ENCODE measurements around the gene CDKN1A.

The CDKN1A gene

DNA sequence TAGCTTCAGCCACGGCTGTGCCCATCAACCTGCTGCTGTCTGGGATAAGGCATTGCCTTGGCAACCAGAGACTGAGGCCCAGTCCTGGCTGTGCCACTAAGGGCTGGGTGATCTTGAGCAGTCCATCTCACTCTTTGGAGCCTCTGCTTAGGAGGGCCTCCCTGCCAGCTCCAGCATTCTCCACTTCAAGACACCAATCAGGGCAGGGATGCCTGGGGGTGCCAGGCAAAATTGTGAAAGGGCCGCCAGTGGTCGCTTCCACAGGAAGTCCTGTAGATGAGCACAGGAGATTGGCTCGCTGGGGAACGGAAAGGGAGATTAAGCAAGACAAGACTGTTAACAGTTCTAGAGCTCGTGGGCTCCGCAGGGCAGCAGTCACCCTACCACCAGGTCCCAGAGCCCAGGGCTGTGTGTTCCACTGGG lies 19.0 kb downstream of the CDKN1A start, which contains the start of gene RAB44:
Gene RAB44 (plus strand): TSS at position 346 of the 423 bp plus-strand sequence. CDS start 6,410 bp downstream, outside the sequence.
- no peaks in the 10 kb centered on the region for H3K9me3 ChIP-seq (ENCODE audit: control insufficient read depth, insufficient read depth, low read depth, low read length)
- no peaks in the 10 kb centered on the region for H3K36me3 ChIP-seq (ENCODE audit: control insufficient read depth in 2 of 2, insufficient read depth in 1 of 2, low read length in 2 of 2)
- H3K4me1 ChIP-seq (ENCODE audit: control insufficient read depth, insufficient read depth, low read length), result no peaks in the 10 kb centered on the region
- POLR2A ChIA-PET, result interaction anchor here (0.5 kb wide), 1 partner anchor 35 kb away, joined by 3 read pairs; no protein-coding TSS in a partner anchor
- TF ChIP-seq, protein P1, sequence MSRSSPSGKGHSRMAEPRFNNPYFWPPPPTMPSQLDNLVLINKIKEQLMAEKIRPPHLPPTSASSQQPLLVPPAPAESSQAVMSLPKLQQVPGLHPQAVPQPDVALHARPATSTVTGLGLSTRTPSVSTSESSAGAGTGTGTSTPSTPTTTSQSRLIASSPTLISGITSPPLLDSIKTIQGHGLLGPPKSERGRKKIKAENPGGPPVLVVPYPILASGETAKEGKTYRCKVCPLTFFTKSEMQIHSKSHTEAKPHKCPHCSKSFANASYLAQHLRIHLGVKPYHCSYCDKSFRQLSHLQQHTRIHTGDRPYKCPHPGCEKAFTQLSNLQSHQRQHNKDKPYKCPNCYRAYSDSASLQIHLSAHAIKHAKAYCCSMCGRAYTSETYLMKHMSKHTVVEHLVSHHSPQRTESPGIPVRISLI (tag by site-specific recombination; IDR thresholded peaks at IDR 0.05), result no peak
- TF ChIP-seq, protein P2, sequence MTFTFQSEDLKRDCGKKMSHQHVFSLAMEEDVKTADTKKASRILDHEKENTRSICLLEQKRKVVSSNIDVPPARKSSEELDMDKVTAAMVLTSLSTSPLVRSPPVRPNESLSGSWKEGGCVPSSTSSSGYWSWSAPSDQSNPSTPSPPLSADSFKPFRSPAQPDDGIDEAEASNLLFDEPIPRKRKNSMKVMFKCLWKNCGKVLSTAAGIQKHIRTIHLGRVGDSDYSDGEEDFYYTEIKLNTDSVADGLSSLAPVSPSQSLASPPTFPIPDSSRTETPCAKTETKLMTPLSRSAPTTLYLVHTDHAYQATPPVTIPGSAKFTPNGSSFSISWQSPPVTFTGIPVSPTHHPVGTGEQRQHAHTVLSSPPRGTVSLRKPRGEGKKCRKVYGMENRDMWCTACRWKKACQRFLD (tag by site-specific recombination; IDR thresholded peaks at IDR 0.05), result no peak
- no peak for TF ChIP-seq EGR2 (tag by site-specific recombination; IDR thresholded peaks at IDR 0.05; ENCODE audit: low read depth)
- no peak for TF ChIP-seq WT1 (tag by site-specific recombination; IDR thresholded peaks at IDR 0.05)
- TF ChIP-seq, protein P3, sequence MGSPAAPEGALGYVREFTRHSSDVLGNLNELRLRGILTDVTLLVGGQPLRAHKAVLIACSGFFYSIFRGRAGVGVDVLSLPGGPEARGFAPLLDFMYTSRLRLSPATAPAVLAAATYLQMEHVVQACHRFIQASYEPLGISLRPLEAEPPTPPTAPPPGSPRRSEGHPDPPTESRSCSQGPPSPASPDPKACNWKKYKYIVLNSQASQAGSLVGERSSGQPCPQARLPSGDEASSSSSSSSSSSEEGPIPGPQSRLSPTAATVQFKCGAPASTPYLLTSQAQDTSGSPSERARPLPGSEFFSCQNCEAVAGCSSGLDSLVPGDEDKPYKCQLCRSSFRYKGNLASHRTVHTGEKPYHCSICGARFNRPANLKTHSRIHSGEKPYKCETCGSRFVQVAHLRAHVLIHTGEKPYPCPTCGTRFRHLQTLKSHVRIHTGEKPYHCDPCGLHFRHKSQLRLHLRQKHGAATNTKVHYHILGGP (tag by site-specific recombination; IDR thresholded peaks at IDR 0.05), result no peak
- TF ChIP-seq, protein P4, sequence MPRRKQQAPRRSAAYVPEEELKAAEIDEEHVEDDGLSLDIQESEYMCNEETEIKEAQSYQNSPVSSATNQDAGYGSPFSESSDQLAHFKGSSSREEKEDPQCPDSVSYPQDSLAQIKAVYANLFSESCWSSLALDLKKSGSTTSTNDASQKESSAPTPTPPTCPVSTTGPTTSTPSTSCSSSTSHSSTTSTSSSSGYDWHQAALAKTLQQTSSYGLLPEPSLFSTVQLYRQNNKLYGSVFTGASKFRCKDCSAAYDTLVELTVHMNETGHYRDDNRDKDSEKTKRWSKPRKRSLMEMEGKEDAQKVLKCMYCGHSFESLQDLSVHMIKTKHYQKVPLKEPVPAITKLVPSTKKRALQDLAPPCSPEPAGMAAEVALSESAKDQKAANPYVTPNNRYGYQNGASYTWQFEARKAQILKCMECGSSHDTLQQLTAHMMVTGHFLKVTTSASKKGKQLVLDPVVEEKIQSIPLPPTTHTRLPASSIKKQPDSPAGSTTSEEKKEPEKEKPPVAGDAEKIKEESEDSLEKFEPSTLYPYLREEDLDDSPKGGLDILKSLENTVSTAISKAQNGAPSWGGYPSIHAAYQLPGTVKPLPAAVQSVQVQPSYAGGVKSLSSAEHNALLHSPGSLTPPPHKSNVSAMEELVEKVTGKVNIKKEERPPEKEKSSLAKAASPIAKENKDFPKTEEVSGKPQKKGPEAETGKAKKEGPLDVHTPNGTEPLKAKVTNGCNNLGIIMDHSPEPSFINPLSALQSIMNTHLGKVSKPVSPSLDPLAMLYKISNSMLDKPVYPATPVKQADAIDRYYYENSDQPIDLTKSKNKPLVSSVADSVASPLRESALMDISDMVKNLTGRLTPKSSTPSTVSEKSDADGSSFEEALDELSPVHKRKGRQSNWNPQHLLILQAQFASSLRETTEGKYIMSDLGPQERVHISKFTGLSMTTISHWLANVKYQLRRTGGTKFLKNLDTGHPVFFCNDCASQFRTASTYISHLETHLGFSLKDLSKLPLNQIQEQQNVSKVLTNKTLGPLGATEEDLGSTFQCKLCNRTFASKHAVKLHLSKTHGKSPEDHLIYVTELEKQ (tag by site-specific recombination; IDR thresholded peaks at IDR 0.05; ENCODE audit: borderline replicate concordance), result no peak
- TF ChIP-seq ZSCAN16 (tag by site-specific recombination; IDR thresholded peaks at IDR 0.05), result no peak
- H3K27ac ChIP-seq (ENCODE audit: extremely low read depth, low read depth, low read length), result no peak within 1 kb of the TSS
- CTCF ChIA-PET, result interaction anchor here (0.9 to 1.2 kb wide), 2 partner anchors 14 to 74 kb away, joined by 3 to 4 read pairs; no protein-coding TSS in a partner anchor
- no peak within 1 kb of the TSS for H3K4me3 ChIP-seq (ENCODE audit: low read depth, low read length)

DNA sequence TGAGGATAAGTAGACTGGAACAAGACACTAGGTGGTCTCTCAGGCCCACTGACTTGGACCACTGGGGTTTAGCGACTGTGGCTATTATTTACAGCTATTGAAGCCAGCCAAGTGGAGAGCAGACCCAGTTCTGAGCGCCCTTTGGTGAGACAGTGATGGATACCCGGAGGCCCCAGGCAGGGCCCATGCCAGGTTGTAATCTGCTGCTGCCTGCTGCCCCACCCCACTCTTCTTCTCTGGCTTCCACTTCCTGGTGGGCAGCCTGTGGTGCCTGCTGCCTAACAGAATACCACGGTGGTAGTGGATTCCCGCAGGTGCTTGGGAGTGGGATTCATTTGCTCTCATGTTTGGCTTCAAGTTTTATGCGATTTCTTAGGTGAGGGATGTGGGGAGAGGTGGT lies 19.7 kb downstream of the CDKN1A start:
- TF ChIP-seq ZNF670 (tag by site-specific recombination; IDR thresholded peaks at IDR 0.05; ENCODE audit: low read depth) (no peak), ZNF19 (tag by site-specific recombination; IDR thresholded peaks at IDR 0.05; ENCODE audit: low read depth) (no peak), ZNF776 (tag by site-specific recombination; IDR thresholded peaks at IDR 0.05; ENCODE audit: borderline replicate concordance) (no peak)
- TF ChIP-seq, protein P5, sequence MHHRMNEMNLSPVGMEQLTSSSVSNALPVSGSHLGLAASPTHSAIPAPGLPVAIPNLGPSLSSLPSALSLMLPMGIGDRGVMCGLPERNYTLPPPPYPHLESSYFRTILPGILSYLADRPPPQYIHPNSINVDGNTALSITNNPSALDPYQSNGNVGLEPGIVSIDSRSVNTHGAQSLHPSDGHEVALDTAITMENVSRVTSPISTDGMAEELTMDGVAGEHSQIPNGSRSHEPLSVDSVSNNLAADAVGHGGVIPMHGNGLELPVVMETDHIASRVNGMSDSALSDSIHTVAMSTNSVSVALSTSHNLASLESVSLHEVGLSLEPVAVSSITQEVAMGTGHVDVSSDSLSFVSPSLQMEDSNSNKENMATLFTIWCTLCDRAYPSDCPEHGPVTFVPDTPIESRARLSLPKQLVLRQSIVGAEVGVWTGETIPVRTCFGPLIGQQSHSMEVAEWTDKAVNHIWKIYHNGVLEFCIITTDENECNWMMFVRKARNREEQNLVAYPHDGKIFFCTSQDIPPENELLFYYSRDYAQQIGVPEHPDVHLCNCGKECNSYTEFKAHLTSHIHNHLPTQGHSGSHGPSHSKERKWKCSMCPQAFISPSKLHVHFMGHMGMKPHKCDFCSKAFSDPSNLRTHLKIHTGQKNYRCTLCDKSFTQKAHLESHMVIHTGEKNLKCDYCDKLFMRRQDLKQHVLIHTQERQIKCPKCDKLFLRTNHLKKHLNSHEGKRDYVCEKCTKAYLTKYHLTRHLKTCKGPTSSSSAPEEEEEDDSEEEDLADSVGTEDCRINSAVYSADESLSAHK (tag by site-specific recombination; IDR thresholded peaks at IDR 0.05), result no peak
- H3K9me3 ChIP-seq (ENCODE audit: control insufficient read depth, insufficient read depth, low read depth, low read length), result no peaks in the 10 kb centered on the region
- ChIA-PET CTCF (no interaction called here), POLR2A (no interaction called here)
- H3K27ac ChIP-seq (ENCODE audit: extremely low read depth, low read depth, low read length), result no peak overlapping the region
- no peaks in the 10 kb centered on the region for H3K36me3 ChIP-seq (ENCODE audit: control insufficient read depth in 2 of 2, insufficient read depth in 1 of 2, low read length in 2 of 2)
- H3K4me3 ChIP-seq (ENCODE audit: low read depth, low read length), result no peak overlapping the region
- no peaks in the 10 kb centered on the region for H3K4me1 ChIP-seq (ENCODE audit: control insufficient read depth, insufficient read depth, low read length)
